GM19468 (cell line): ENCODE results near the gene KRT12.

ENCODE experiments used
- ATAC-seq: cut with Tn5 transposase; IDR thresholded peaks from one replicate; pipeline ENCODE4 v1.9.1; 2021; ENCODE audit warnings: mild to moderate bottlenecking, moderate library complexity, moderate number of reproducible peaks; ENCODE audit not compliant: unreplicated experiment; ENCODE audit errors: extremely low read depth

The KRT12 gene

GRCh38 chr17:40866838-40867237 lies at the start of gene KRT12:
KRT12 (minus strand) TSS chr17:40867223; CDS start chr17:40867186, 37 bp downstream.
- no peak for ATAC-seq

- ATAC-seq, result no peak
Observed at GRCh38 chr17:40916366-40916765, 49.3 kb upstream of the KRT12 start.

- ATAC-seq, result no peak
Observed at GRCh38 chr17:40915721-40916256, 48.8 kb upstream of the KRT12 start.

- ATAC-seq, result no peak
Observed at GRCh38 chr17:40915199-40915661, 48.2 kb upstream of the KRT12 start.

- no peak for ATAC-seq
Observed at GRCh38 chr17:40914075-40914855, 47.2 kb upstream of the KRT12 start.

- no peak for ATAC-seq
Observed at GRCh38 chr17:40912486-40913210, 45.6 kb upstream of the KRT12 start.

GRCh38 chr17:40910441-40910841 lies 43.4 kb upstream of the KRT12 start:
- ATAC-seq, result no peak

- ATAC-seq, result no peak
Observed at GRCh38 chr17:40909755-40910154, 42.7 kb upstream of the KRT12 start.

GRCh38 chr17:40909351-40909750 lies 42.3 kb upstream of the KRT12 start:
- ATAC-seq, result no peak

- ATAC-seq, result no peak
Observed at GRCh38 chr17:40906613-40907012, 39.6 kb upstream of the KRT12 start.

GRCh38 chr17:40905370-40905769 lies 38.3 kb upstream of the KRT12 start:
- no peak for ATAC-seq

GRCh38 chr17:40903129-40903847 lies 36.3 kb upstream of the KRT12 start:
- ATAC-seq, result no peak

- ATAC-seq, result no peak
Observed at GRCh38 chr17:40902498-40902897, 35.5 kb upstream of the KRT12 start.

GRCh38 chr17:40901981-40902474 lies 35.0 kb upstream of the KRT12 start:
- ATAC-seq, result no peak

GRCh38 chr17:40900809-40901356 lies 33.9 kb upstream of the KRT12 start:
- ATAC-seq, result no peak

- no peak for ATAC-seq
Observed at GRCh38 chr17:40896916-40897455, 30.0 kb upstream of the KRT12 start.

- ATAC-seq, result no peak
Observed at GRCh38 chr17:40895106-40895730, 28.2 kb upstream of the KRT12 start.

- no peak for ATAC-seq
Observed at GRCh38 chr17:40888196-40888720, 21.2 kb upstream of the KRT12 start.

GRCh38 chr17:40886090-40886489 lies 19.1 kb upstream of the KRT12 start:
- no peak for ATAC-seq
